Measurements from ENCODE around the gene HORMAD1.
"Not testable (repeated sequence)": the region's sequence is repeated elsewhere in the genome, so short reads cannot be mapped to it uniquely, and the experiment has no call there.

HORMAD1 gene, protein sequence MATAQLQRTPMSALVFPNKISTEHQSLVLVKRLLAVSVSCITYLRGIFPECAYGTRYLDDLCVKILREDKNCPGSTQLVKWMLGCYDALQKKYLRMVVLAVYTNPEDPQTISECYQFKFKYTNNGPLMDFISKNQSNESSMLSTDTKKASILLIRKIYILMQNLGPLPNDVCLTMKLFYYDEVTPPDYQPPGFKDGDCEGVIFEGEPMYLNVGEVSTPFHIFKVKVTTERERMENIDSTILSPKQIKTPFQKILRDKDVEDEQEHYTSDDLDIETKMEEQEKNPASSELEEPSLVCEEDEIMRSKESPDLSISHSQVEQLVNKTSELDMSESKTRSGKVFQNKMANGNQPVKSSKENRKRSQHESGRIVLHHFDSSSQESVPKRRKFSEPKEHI

DNA sequence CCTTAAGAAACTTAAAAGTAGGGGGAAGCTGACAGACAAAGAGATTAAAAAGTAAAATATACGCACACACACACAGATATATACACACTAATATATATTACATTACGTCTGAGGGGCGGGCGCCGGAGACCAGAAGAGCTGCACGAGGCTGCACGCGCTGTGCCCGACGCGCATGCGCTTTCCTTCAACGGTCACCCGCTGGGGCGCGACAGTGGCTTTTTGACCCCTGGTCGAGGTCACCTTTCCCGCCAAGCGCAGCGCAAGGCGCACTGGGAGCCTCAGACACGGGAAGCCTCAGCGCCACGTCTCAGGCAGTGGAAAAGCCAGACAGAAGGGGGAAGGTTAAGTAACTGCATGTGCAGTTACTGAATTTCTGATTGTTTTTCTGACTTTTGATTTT is at the start of gene HORMAD1:
HORMAD1 (minus strand) TSS at position 193 of the 400 bp plus-strand sequence. CDS start 1,390 bp downstream, outside the sequence.
- TF ChIP-seq, protein P1, sequence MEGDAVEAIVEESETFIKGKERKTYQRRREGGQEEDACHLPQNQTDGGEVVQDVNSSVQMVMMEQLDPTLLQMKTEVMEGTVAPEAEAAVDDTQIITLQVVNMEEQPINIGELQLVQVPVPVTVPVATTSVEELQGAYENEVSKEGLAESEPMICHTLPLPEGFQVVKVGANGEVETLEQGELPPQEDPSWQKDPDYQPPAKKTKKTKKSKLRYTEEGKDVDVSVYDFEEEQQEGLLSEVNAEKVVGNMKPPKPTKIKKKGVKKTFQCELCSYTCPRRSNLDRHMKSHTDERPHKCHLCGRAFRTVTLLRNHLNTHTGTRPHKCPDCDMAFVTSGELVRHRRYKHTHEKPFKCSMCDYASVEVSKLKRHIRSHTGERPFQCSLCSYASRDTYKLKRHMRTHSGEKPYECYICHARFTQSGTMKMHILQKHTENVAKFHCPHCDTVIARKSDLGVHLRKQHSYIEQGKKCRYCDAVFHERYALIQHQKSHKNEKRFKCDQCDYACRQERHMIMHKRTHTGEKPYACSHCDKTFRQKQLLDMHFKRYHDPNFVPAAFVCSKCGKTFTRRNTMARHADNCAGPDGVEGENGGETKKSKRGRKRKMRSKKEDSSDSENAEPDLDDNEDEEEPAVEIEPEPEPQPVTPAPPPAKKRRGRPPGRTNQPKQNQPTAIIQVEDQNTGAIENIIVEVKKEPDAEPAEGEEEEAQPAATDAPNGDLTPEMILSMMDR (IDR thresholded peaks at IDR 0.05; ENCODE audit: low read depth, low read length) = no peak
- no peak for DNase-seq (ENCODE audit: extremely low read depth, low read depth)

DNA sequence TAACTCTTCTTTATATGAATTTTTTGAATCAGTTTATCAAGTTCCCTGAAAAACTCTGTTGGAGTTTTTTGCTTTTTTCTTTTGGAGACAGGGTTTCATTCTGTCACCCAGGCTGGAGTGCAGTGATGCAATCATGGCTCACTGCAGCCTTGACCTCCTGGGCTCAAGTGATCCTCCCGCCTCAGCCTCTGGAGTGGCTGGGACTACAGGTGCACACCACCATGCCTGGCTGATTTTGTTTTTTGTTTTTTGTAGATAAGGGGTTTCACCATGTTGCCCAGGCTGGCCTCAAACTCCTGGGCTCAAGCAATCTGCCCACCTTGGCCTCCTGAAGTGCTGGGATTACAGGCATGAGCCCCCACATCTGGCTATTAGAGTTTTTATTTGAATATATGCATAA is 47.0 kb upstream of the HORMAD1 start:
- DNase-seq (ENCODE audit: extremely low read depth, low read depth) = not testable (repeated sequence)

DNA sequence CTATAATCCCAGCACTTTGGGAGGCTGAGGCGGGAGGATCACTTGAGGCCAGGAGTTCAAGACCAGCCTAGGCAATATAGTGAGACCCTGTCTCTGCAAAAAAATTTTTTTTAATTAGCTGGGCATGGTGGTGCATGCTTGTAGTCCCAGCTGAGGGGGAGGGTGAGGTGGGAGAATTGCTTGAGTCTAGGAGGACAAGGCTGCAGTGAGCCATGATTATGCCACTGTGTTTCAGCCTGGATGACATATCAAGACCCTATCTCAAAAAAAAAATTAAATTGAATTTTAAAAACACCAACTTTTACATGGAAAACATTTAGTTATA is 45.2 kb upstream of the HORMAD1 start:
- DNase-seq (ENCODE audit: extremely low read depth, low read depth) = not testable (repeated sequence)

DNA sequence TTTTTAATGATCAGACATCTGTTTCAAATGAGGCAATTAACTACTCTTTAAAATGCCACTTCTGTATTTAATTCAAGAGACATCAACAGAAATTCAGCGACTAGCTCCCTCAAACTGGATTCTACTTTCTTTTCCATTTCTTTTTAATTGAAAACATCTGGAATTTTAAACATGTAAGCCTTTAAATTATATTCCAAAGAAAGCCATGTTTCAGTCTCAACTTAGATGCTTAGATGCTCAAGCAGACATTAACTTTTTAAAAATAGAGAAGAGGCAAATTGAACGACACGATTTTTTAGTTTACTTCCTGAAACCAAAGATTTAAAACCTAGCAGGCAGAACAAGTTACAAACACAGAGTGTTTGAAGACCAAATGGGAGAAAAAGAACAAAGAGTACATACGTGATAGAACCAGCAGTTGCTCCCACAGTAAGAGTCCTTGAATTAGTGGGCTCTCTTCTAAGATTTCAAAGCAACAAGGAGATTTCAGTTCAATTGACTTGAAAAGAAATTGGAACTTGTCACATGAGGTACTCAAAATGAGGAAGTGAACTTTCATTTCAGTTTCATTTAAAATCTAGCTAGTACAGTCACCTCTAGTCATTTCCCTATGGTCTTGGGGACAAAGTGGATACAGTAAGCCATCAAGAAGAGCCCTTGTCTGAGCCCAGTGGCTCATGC is 44.7 kb upstream of the HORMAD1 start, which contains the start of gene CTSS:
CTSS (minus strand) TSS at position 483 of the 681 bp plus-strand sequence. CDS start 1,015 bp downstream, outside the sequence.
- no peak for DNase-seq (ENCODE audit: extremely low read depth, low read depth)
- TF ChIP-seq, protein P1 (IDR thresholded peaks at IDR 0.05; ENCODE audit: low read depth, low read length) = no peak

DNA sequence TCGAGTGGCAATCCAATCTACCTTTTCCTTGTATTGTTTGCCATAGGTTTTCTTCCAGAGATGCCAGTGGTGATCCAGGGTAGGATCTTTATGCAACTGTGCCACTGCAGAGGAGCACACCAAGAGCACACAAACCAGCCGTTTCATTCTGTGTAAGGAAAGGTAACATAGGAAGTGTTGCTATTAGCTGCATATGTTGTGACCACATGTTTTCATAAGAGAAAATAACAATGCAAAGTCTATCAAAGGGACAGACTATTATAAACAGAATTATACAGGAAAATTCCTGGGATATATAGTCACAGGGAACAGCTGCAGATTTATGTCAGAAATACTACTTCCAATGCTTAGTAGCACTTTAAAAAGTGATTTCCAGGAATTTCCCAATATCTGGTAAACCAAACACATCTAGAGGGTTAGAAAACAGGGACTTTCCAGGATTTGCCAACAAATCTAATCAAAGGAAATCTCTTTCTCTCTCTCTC is 44.0 kb upstream of the HORMAD1 start:
- peak; percentile 65 for DNase-seq (ENCODE audit: extremely low read depth, low read depth)
- TF ChIP-seq, protein P1 (IDR thresholded peaks at IDR 0.05; ENCODE audit: low read depth, low read length) = no peak

DNA sequence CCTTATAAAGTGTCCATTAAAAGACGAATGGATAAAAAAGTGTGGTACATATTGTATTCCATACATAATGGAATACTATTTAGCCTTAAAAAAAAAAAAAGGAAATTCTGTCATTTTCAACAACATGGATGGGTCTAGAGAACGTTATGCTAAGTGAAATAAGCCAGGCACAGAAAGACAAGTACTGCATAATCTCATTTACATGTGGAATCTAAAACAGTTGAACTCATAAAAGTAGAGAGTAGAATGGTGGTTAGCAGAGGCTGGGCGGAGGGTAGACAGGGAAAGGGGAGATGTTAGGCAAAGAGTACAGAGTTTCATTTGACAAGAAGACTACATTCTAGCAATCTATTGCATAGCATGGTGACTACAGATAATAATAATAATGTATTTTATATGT is 42.3 kb upstream of the HORMAD1 start:
- DNase-seq (ENCODE audit: extremely low read depth, low read depth) = no peak
- TF ChIP-seq, protein P1 (IDR thresholded peaks at IDR 0.05; ENCODE audit: low read depth, low read length) = no peak

DNA sequence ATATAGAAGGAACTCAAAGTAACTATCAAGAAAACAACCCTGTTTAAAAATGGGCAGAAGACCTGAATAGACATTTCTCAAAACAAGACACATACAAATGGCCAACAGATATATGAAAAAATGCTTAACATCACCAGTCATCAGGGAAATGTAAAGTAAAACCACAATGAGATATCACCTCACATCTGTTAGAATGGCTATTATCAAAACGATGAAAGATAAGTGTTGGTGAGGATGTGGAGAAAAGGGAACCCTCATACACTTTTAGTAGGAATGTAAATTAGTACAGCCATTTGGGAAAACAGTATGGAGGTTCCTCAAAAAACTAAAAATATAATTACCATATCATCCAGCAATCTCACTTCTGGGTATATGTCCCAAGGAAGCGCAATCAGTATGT is 41.9 kb upstream of the HORMAD1 start:
- DNase-seq (ENCODE audit: extremely low read depth, low read depth) = no peak
- TF ChIP-seq, protein P1 (IDR thresholded peaks at IDR 0.05; ENCODE audit: low read depth, low read length) = no peak

DNA sequence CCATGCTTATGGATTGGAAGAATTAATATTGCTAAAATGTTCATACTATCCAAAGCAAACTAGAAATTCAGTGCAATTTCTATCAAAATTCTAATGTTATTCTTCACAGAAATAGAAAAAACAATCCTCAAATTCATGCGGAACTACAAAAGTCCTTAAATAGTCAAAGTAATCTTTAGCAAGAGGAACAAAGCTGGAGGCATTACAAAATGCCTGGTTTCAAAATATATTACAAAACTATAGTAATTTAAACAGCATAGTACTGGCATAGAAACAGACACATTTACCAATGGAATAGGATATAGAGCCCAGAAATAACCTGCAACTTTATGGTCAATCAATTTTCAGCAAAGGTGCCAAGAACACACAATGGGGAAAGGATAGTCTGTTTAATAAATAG is 41.1 kb upstream of the HORMAD1 start:
- DNase-seq (ENCODE audit: extremely low read depth, low read depth) = no peak
- TF ChIP-seq, protein P1 (IDR thresholded peaks at IDR 0.05; ENCODE audit: low read depth, low read length) = no peak

Data from AG09319 (cell line).